HL-60/S4 treated with retinoic acid at 250 ng/mL for 4 days and 3 days (cell line): ENCODE results near the gene SDCBP2.

Experiments used
- in situ Hi-C: fragments of 300-500 bp; cut with MboI; formaldehyde crosslinking; loops from 2 replicates; pipeline ENCODE4 v1.7.0; 2022; ENCODE audit warnings: low sequenced_read_pairs

The SDCBP2 gene, protein sequence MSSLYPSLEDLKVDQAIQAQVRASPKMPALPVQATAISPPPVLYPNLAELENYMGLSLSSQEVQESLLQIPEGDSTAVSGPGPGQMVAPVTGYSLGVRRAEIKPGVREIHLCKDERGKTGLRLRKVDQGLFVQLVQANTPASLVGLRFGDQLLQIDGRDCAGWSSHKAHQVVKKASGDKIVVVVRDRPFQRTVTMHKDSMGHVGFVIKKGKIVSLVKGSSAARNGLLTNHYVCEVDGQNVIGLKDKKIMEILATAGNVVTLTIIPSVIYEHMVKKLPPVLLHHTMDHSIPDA

DNA sequence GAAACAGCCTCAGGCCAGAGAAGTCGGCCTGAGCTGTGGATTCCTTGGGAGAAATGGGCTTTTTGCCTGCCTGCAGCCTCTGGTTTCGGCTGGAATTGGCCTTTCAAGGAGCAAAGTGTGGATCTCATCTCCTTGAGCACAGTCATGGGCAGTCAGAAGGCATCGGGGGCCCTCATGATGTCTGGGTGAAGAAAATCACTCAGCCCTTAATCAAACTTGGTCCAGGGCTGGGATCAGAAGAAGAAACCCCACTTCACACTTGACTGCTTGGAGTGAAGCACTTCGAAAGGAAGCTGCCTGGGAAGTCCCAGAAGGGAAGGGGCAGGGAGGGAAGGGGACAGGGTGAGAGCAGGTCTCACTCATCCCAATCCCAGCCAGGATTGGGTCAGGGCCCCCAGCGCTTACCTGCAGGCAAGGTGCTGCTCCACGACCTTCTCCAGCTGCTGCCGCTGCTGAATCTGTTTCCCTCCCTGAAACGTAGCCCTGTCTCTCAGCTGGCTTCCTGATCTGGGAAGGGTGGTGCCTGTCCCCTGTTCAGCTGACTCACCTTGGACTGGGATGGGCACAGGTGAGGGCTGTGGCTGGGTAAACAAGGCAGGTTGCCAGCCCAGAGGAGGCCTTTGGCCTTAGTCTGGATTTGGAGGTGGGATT lies at the start of gene SDCBP2:
Gene SDCBP2 (minus strand): TSS at position 460 of the 651 bp plus-strand sequence. CDS start 8,723 bp downstream, outside the sequence.
- in situ Hi-C loops: no loop called here

GRCh38 chr20:1378735-1379125 lies 49.8 kb upstream of the SDCBP2 start:
- in situ Hi-C loops: no loop called here

GRCh38 chr20:1377984-1378734 lies 49.2 kb upstream of the SDCBP2 start:
- in situ Hi-C loops: no loop called here

GRCh38 chr20:1377341-1377871 lies 48.5 kb upstream of the SDCBP2 start:
- in situ Hi-C loops: no loop called here

DNA sequence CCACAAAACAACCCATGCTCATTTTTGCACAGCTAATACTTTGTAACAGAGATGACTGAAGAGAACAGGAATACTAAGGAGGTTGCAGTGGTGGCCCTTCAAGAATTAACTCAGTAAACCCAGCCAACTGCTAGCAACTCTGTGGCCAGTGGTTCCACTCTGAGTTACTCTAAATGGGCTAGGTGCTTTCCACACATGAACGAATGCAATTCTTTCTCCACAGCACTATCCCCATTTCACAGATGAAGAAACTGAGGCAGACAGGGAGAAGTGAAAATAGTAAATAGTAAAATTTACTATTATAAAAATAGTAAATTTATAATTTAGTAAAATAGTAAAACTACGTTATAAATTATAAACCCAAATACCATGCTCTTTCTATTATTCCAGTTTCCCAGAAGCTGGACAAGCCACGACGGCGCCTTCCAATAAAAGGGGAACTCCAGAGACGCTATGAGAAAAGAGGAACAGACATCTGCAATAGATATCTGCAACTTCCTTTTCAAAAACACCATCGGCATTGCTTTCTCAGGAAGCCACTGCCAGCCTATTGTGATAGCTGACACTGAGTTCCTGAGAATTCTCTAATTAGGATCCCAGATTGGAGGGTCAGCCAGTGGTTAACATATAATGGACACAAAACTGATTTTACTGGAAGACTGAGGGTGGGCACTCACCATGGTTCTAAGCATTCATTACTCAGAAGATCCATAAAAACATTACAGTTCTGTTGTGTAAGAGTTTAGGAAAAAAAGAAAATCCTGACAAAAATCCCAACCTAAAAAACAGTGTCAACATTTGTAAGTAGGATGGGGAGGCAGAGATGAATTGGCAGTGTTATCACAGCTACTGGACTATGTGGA lies 47.7 kb upstream of the SDCBP2 start:
- in situ Hi-C loops: no loop called here

DNA sequence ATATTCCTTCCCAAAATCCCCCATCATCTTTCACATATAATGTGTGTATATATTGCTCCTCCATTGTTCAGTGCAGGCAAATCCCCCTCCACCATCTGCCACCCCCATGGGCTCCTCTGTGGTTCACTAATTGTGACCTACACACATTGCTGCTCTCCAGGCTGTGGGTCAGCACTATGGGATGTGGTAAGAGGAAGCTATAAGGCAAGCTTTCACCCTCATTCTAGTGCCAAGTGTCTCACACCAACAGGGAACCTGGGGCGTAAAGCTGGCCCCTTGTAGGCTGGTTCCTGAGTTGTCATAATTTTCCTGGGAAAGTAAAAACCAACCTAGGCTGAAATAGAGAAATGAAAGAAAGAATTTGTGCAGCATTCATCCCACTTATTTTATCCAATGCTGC lies 47.1 kb upstream of the SDCBP2 start:
- in situ Hi-C loops: no loop called here

- in situ Hi-C loops: no loop called here
These were observed 46.6 kb upstream of the SDCBP2 start for GRCh38 chr20:1375515-1375914.

GRCh38 chr20:1374246-1374645 lies 45.3 kb upstream of the SDCBP2 start:
- in situ Hi-C loops: no loop called here

GRCh38 chr20:1373614-1374013 lies 44.7 kb upstream of the SDCBP2 start:
- in situ Hi-C loops: no loop called here

DNA sequence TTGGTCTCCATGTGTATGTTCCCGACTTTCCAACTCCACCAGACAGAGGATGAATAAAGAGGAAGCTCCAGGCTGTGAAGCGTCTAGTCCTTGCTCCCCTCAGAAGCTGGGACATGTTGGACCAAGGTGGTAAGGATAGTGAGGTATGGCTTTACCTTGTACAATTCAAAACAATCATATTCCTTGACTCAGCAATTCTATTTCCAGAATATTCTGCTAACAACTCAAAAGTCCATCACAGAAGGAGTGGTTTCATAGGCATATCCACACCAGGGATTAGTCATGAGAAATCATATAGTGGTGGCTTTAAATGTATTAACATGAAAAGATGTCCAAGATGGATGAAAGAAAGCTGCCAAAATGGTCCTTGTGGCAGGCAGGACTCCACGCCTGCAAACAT lies 44.1 kb upstream of the SDCBP2 start:
- in situ Hi-C loops: no loop called here

DNA sequence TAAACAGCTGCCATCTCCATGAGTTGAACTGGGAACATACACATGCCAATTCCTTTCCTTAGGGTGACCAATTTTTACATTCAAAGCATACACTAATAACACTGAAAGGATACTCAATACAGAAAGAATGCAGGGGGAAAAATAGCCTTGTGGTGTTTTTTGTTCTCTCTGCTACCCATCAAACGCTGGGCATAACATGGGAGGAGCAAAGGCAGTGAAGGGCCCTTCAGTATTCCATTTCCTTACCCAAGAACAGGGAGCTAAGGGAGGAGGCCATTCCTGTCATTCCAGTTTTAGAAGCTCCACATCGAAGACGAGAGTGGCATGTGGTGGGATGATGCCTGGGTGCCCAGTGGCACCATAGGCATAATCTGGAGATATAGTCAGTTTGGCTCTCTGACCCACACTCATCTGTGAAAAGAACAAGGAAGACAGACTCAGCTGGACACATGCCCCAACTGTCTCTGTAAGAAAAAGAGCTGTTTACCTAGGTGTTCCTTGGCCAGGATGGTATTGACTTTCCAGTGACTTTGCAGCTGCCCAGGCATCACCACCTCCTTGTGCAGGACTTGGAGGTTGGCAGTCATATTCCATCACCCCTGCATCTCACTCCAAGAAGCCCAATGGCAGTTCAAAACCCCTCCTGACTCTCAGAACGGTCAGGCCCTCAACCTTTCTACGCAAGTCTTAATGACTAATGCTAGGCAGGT lies 43.0 kb upstream of the SDCBP2 start:
- in situ Hi-C loops: no loop called here

DNA sequence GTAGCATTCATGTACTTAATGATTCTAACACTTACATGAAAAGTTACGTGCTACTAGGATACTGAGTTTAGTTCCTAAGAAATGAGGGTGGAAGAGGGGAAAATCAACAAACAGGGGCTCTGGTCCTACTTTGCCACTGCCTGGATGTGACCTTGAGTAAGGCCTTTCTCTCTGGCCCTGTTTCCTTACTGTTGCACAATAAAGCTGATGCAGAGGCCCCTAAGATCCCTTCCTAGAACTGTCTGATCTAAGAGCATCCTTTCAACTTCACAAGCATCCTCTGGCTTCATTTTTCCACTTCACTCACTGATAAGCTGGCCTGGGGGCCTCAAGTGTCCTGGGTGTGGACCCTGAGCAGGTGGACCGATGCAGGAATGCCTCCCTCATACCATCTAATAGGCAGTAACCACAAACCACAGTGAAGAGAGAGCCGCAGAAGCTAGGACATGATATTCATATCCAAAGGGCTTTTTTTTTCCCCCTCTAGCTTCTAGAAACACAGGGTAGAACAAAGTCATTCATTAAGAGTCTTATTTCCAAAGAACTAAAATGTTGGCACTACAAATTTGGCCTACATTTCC lies 42.4 kb upstream of the SDCBP2 start:
- in situ Hi-C loops: no loop called here

DNA sequence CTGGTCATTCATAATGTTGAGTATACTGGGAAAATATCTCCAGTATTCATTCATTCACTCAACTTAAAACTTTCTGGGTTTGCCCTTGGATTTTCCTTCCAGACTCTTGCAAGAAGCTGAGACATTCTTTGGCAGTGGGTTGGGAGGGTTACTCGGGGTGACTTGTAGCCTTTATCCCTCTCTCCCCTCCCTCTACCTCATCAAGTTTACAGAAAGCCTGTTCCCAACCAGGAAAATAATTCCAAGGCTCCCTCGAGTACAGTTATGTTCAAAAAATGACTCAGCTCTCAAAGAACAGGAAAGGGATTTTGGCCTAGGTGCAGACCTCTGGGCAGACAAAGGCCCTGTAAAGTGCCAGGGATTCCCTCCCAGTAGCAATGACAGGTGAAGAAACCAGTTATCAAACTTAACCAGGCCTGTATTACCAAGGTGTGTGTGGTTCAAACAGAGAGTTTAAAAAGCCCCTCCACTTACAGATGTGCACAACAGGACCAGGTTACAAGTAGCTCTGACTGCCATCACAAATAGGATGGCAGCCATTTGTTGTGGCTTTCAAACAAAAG lies 41.7 kb upstream of the SDCBP2 start:
- in situ Hi-C loops: no loop called here

GRCh38 chr20:1369970-1370369 lies 41.0 kb upstream of the SDCBP2 start:
- in situ Hi-C loops: no loop called here

DNA sequence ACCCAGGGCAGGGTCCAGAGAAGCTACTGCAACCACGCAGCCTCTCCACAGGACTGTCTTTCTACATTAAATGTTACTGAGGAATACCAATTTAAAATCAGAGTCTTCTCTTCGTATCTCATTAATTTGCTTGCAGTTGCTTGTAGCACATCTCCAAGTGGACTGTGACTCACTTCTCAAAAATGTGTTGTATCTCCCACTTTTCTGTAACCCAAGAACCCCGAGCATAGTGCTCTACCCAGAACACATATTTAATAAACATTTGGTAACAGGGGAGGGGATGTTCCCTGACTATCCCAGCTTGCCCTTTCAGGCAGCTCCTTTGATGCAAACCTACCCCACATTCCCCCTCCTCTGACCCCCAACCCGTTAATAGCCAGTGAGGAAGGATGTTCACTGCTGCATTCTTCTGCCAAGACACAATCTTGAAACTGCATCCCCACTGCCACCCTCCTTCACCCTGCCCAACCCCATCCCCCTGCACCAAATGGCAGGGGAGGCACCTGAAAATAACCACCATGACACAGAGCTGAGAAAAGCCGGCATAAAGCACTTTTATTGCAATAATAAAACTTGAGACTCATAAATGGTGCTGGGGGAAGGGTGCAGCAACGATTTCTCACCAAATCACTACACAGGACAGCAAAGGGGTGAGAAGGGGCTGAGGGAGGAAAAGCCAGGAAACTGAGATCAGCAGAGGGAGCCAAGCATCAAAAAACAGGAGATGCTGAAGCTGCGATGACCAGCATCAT lies 39.7 kb upstream of the SDCBP2 start:
- in situ Hi-C loops: no loop called here

- in situ Hi-C loops: no loop called here
These were observed 38.5 kb upstream of the SDCBP2 start for GRCh38 chr20:1367479-1367878.

DNA sequence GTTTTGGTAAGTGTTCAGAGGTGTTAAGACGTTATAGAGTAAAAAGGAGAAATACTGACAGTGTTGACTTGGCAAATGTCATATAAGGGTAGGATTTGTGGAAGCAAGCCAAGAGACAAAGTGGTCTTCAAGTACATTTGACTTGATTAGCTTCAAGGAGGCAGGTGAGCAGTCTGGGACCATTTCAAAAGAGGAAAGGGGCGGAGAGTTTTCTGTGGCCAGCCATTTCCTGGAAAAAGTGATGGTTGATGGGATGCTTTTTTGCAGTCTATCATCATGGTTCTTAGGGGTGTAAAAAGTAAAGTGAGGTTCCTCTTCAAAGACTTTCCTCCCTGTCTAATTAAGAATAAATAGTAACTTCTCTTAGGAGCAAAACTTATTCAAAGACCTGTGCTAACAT lies 35.2 kb upstream of the SDCBP2 start:
- in situ Hi-C loops: no loop called here

DNA sequence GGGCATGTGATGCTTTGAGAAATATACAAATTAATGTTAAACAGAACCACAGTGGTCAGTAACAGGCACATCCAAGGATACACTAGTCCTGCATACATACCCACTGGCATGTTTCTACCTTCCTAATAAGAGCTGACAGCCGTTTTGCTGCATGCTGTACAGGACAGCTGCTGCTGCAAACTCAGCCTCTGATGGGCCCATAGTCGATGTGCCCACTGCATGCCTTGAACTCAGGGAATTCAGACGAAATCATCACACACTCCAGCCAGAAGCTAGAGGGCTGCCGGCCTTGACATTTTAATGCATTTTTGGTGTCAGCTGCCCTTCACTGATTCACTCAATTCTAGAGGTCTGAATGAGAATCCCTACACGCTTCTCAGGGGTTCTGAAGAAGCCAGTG lies 34.6 kb upstream of the SDCBP2 start:
- in situ Hi-C loops: no loop called here

DNA sequence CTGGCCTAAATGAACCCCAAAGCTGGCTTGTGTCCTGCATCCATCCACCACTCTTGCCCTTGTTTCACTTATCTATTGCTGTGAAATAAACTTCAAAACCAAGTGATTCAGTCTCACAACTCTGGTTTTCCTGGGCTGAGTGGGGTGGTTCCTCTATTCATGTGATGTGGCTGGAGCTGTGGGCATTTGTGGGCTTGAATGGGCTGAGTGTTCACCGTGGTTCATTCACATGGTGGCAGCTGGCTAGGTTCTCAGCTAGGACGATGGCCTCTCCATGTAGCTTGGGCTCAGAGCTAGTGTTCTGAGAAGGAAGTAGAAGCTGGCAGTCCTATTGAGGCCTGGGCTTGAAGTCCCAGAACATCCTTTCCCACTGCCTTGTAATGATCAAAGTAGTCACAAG lies 33.5 kb upstream of the SDCBP2 start:
- in situ Hi-C loops: no loop called here
